Uterus (tissue), 4 donors: Measurements from ENCODE around the gene RAD51B. TPM values are rescaled to one million over a fixed set of nuclear protein-coding genes. Genes with fewer than 3 reads are reported as not detected.

Source experiments
- DNase-seq, 2 donors: peaks; one replicate each; pipeline ENCODE4 v3.0.0-alpha.2; 2019 to 2020
- H3K27ac ChIP-seq, 2 donors: fragments of 200-600 bp; sonication (generic); 1 replicate in 1 of 2; 2 replicates in 1 of 2; pipeline ENCODE4 v1.5.1; 2016 to 2018
- H3K27me3 ChIP-seq, 2 donors: fragments of 200-600 bp; sonication (generic); one replicate each; pipeline ENCODE4 v1.5.1; 2018 to 2019; ENCODE audit warnings: control low read depth in 1 of 2
- H3K36me3 ChIP-seq, 2 donors: fragments of 200-600 bp; sonication (generic); one replicate each; pipeline ENCODE4 v1.5.1; 2019; ENCODE audit warnings: control low read depth in 1 of 2
- H3K4me1 ChIP-seq, 2 donors: fragments of 200-600 bp; sonication (generic); one replicate each; pipeline ENCODE4 v1.5.1; 2018 to 2019; ENCODE audit warnings: control low read depth in 1 of 2
- H3K4me3 ChIP-seq, 2 donors: fragments of 200-600 bp; sonication (generic); 1 replicate in 1 of 2; 2 replicates in 1 of 2; pipeline ENCODE4 v1.5.1; 2018 to 2019; ENCODE audit warnings: mild to moderate bottlenecking in 1 of 2
- H3K9me3 ChIP-seq, 2 donors: fragments of 200-600 bp; sonication (generic); one replicate each; pipeline ENCODE4 v1.5.1; 2019; ENCODE audit warnings: control low read depth in 1 of 2
- CTCF ChIP-seq, 4 experiments: fragments of 200-600 bp in 2 of 4; fragments of 450-650 bp in 2 of 4; sonication (generic) in 2 of 4; IDR thresholded peaks; one replicate each; pipeline ENCODE4 v1.5.1; 2016 to 2019; ENCODE audit warnings: antibody characterized with exemption in 4 of 4, mild to moderate bottlenecking in 2 of 4, moderate library complexity in 1 of 4
- POLR2A ChIP-seq, 2 donors: fragments of 450-650 bp; IDR thresholded peaks; one replicate each; pipeline ENCODE4 v1.6.1; 2016; ENCODE audit warnings: antibody characterized with exemption in 2 of 2, mild to moderate bottlenecking in 1 of 2, moderate library complexity in 1 of 2
- intact Hi-C: fragments of 100-400 bp; cut with DNase I; formaldehyde crosslinking; loops from one replicate; pipeline ENCODE4 v1.15.1; 2023; ENCODE audit warnings: low total_unique reads
- total RNA-seq, 4 donors: library from RNA; depleted of rRNA in 3 of 4; stranded (reverse); fragments of >200 nt in 3 of 4; gene quantifications; one replicate each; pipeline versions ENCODE4 v1.1.0 to v1.2.4, GENCODE V29; 2014 to 2023
- donor health status: DM: yes; HTN: yes; CAD: no.

The RAD51B gene
- total RNA-seq, 4 donors from 2014 or later, result 29.5 to 100.0 (median 70.3) TPM

GRCh38 chr14:68534276-68534675 lies 714.7 kb downstream of the RAD51B start:
- H3K27ac ChIP-seq, result no peak overlapping the region
- DNase-seq, result no peak

DNA sequence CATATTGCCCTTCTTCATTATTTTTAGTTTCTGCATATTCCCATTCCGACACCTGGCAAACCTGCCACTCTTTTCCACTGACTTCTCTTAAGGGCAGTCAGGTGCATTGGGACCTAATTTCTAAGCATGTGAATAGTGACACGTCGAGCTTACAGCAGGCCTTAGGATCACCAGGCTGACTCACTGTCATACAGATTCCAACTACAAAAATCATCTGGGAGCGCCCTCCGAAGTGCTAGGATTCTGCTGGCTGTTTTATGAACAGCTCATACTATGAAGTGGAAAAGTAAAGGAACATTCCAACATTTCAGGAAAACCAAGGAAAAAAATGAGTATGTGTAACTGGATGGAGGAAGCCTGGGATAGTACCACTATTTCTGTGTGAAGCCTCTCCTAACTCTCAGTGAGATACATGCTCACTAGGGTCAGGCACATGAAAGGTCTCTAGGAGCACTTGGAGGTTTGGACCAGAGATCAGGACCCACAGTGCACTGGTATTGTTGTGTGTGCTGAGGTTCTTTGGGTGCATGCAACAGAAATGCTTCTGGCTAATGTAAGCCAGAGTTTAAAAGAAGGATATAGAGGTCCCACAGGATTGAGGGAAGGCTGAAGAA lies 715.9 kb downstream of the RAD51B start:
- H3K9me3 ChIP-seq, result peaks cover 0 to 10% of the 10 kb centered on the region in 2 donors
- no peak for TF ChIP-seq POLR2A (IDR thresholded peaks at IDR 0.05)
- H3K27me3 ChIP-seq, result no peaks in the 10 kb centered on the region
- H3K4me1 ChIP-seq, result peaks cover 0 to 11% of the 10 kb centered on the region in 2 donors
- H3K36me3 ChIP-seq, result no peaks in the 10 kb centered on the region
- H3K4me3 ChIP-seq, result no peak overlapping the region
- no peak for DNase-seq
- H3K27ac ChIP-seq, result peak overlapping the region; percentile 38 to 47
- intact Hi-C loops, result no loop called here

More at GRCh38 chr14:68534276-68534675, 714.7 kb downstream of the RAD51B start:
- intact Hi-C loops, result no loop called here
- Histone ChIP-seq H3K27me3 (no peaks in the 10 kb centered on the region), H3K9me3 (peaks cover 0 to 13% of the 10 kb centered on the region in 2 donors), H3K36me3 (no peaks in the 10 kb centered on the region), H3K4me1 (peaks cover 0 to 4% of the 10 kb centered on the region in 2 donors), H3K4me3 (no peak overlapping the region)
- no peak for TF ChIP-seq CTCF (IDR thresholded peaks at IDR 0.05)
- TF ChIP-seq POLR2A (IDR thresholded peaks at IDR 0.05), result no peak

DNA sequence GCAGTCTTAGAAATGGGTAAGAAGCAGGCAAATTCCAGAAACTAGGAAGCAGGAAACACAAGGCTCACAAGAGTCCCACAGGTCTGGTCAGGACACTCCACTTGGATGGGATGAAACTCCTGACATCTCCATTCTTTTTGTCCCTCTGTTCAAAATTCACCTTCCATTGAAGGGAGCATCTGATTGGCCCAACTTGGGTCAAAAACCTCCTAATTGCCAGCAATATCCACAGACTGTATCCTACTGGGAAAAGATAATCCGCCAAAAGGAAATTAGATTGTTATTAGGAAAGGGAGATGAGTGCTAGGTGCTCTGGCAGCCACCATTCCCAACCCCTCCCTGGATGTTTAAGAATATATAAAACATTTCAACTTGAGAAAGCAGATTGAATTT lies 716.4 kb downstream of the RAD51B start:
- Histone ChIP-seq H3K9me3 (peaks cover 0 to 5% of the 10 kb centered on the region in 2 donors), H3K4me3 (no peak overlapping the region), H3K36me3 (no peaks in the 10 kb centered on the region), H3K27me3 (no peaks in the 10 kb centered on the region), H3K27ac (peak overlapping the region in 1 of 2 donors; percentile 47), H3K4me1 (peaks cover 0 to 11% of the 10 kb centered on the region in 2 donors)
- no peak for DNase-seq
- intact Hi-C loops, result no loop called here
- no peak for TF ChIP-seq POLR2A (IDR thresholded peaks at IDR 0.05)
- TF ChIP-seq CTCF (IDR thresholded peaks at IDR 0.05), result no peak

- TF ChIP-seq CTCF (IDR thresholded peaks at IDR 0.05) (no peak), POLR2A (IDR thresholded peaks at IDR 0.05) (no peak)
- no peaks in the 10 kb centered on the region for H3K36me3 ChIP-seq
- H3K4me3 ChIP-seq, result no peak overlapping the region
- peaks cover 11% of the 10 kb centered on the region in 2 donors for H3K4me1 ChIP-seq
- no peaks in the 10 kb centered on the region for H3K9me3 ChIP-seq
- DNase-seq, result no peak
- intact Hi-C loops, result no loop called here
- no peaks in the 10 kb centered on the region for H3K27me3 ChIP-seq
- H3K27ac ChIP-seq, result peak overlapping the region; percentile 62 to 78
Observed at GRCh38 chr14:68538639-68539038, 719.1 kb downstream of the RAD51B start.

- no peak overlapping the region for H3K4me3 ChIP-seq
- H3K4me1 ChIP-seq, result peaks cover 11 to 13% of the 10 kb centered on the region in 2 donors
- H3K27ac ChIP-seq, result peak overlapping the region; percentile 62 to 78
- intact Hi-C loops, result no loop called here
- TF ChIP-seq CTCF (IDR thresholded peaks at IDR 0.05) (no peak), POLR2A (IDR thresholded peaks at IDR 0.05) (no peak)
- no peak for DNase-seq
- H3K36me3 ChIP-seq, result no peaks in the 10 kb centered on the region
- H3K9me3 ChIP-seq, result no peaks in the 10 kb centered on the region
- no peaks in the 10 kb centered on the region for H3K27me3 ChIP-seq
Observed at GRCh38 chr14:68539241-68539737, 719.7 kb downstream of the RAD51B start.
